SHP77 treated with DMSO at 0.1 percent for 48 hours (cell line): Measurements from ENCODE around the gene HDAC9.

Experiments used
- DNase-seq: peaks from one replicate; lab custom pipeline; 2025; lab: John Stamatoyannopoulos, UW

HDAC9 gene

GRCh38 chr7:18659746-18660145 is 164.2 kb downstream of the HDAC9 start:
- no peak for DNase-seq

- no peak for DNase-seq
Measured at GRCh38 chr7:18663321-18663720, 167.8 kb downstream of the HDAC9 start.

GRCh38 chr7:18666107-18666728 is 170.7 kb downstream of the HDAC9 start:
- DNase-seq = peak; percentile 65

- DNase-seq = no peak
Measured at GRCh38 chr7:18667466-18667865, 171.9 kb downstream of the HDAC9 start.

GRCh38 chr7:18671176-18671575 is 175.6 kb downstream of the HDAC9 start:
- no peak for DNase-seq

- DNase-seq = no peak
Measured at GRCh38 chr7:18675579-18675978, 180.0 kb downstream of the HDAC9 start.

- no peak for DNase-seq
Measured at GRCh38 chr7:18679261-18679660, 183.7 kb downstream of the HDAC9 start.

- no peak for DNase-seq
Measured at GRCh38 chr7:18680576-18680975, 185.0 kb downstream of the HDAC9 start.

- no peak for DNase-seq
Measured at GRCh38 chr7:18684916-18685315, 189.4 kb downstream of the HDAC9 start.

GRCh38 chr7:18685971-18686370 is 190.4 kb downstream of the HDAC9 start:
- DNase-seq = no peak

GRCh38 chr7:18689551-18689950 is 194.0 kb downstream of the HDAC9 start:
- no peak for DNase-seq

GRCh38 chr7:18693406-18693805 is 197.9 kb downstream of the HDAC9 start:
- peak; percentile 46 for DNase-seq

- DNase-seq = no peak
Measured at GRCh38 chr7:18693816-18694215, 198.3 kb downstream of the HDAC9 start.

- DNase-seq = no peak
Measured at GRCh38 chr7:18694484-18694883, 198.9 kb downstream of the HDAC9 start.

- DNase-seq = no peak
Measured at GRCh38 chr7:18694911-18695310, 199.4 kb downstream of the HDAC9 start.

- no peak for DNase-seq
Measured at GRCh38 chr7:18698258-18698734, 202.7 kb downstream of the HDAC9 start.

- DNase-seq = no peak
Measured at GRCh38 chr7:18700147-18700546, 204.6 kb downstream of the HDAC9 start.

GRCh38 chr7:18702071-18702829 is 206.7 kb downstream of the HDAC9 start:
- no peak for DNase-seq

GRCh38 chr7:18703685-18704084 is 208.1 kb downstream of the HDAC9 start:
- DNase-seq = no peak

- no peak for DNase-seq
Measured at GRCh38 chr7:18706670-18707069, 211.1 kb downstream of the HDAC9 start.

- DNase-seq = peak; percentile 93
Measured at GRCh38 chr7:18708204-18708603, 212.7 kb downstream of the HDAC9 start.

GRCh38 chr7:18715988-18716387 is 220.4 kb downstream of the HDAC9 start:
- no peak for DNase-seq

GRCh38 chr7:18721429-18721828 is 225.9 kb downstream of the HDAC9 start:
- DNase-seq = no peak

GRCh38 chr7:18724318-18724717 is 228.8 kb downstream of the HDAC9 start:
- no peak for DNase-seq
